Hematopoietic multipotent progenitor cell treated with erythropoietin and hydrocortisone succinate and interleukin-3 and kit ligand, for 17 days (in vitro differentiated cells): ENCODE data around the gene TLK2.
A peak's percentile ranks its signal among the peaks of the same experiment; 100 is the strongest.
"Not testable (repeated sequence)": the region's sequence is repeated elsewhere in the genome, so short reads cannot be mapped to it uniquely, and the experiment has no call there.

ENCODE experiments used
- DNase-seq: peaks from one replicate; pipeline ENCODE4 v3.0.0-alpha.2; 2015; ENCODE audit warnings: low spot score

The TLK2 gene

DNA sequence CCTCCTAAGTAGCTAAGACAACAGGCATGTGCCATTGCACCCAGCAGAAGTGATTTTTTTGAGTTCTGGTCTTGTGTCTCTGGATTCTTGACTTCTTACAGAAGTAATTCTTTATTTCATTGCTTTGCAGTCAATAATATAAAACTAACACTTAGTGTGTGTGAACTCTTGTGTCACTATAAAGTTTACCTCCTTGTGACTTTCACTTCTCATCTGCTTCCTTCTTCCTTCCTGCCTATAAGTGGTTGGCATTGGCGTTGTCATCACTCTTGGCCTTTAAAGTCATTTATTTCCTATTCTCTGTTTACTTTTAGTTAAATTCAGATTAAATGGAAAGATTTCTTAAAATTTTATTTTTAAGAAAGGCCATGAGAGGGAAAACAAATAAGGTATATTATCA is 12.4 kb downstream of the TLK2 start:
- DNase-seq = not testable (repeated sequence)

DNA sequence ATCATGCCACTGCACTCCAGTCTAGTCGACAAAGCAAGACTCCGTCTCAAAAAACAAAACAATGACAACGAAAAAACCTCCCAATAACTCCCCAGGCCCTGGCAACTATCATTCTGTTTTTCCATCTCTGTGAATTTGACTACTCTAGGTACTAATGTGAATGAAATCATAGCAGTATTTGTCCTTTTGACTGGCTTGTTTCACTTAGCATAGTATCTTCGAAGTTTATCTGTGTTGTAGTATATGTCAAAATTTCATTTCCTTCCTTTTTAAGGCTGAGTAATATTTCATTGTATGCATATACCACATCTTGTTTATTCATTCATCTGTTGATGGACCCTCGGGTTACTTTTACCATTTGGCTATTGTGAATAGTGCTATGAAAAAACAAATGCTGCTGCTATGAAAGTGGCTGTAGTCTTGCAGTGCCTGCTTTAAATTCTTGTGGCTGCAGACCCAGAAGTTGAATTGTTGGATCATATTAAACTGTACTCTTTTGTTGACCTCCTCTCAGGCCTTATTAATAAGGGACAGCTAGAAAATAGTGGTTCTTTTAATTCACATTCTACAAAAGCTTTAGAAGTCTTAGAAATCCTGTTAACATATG is 14.5 kb downstream of the TLK2 start:
- DNase-seq = not testable (repeated sequence)

DNA sequence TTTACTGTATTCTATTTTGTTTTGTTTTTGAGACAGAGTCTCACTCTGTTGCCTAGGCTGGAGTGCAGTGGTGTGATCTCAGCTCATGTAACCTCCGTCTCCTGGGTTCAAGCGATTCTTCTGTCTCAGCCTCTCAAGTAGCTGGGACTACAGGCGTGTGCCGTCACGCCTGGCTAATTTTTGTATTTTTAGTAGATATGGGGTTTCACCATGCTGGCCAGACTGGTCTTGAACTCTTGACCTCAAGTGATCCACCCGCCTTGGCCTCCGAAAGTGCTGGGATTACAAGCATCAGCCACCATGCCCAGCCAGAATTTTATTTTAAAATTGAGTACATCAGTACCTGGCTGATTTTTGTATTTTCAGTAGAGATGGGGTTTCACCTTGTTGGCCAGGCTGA is 15.4 kb downstream of the TLK2 start:
- DNase-seq = not testable (repeated sequence)

DNA sequence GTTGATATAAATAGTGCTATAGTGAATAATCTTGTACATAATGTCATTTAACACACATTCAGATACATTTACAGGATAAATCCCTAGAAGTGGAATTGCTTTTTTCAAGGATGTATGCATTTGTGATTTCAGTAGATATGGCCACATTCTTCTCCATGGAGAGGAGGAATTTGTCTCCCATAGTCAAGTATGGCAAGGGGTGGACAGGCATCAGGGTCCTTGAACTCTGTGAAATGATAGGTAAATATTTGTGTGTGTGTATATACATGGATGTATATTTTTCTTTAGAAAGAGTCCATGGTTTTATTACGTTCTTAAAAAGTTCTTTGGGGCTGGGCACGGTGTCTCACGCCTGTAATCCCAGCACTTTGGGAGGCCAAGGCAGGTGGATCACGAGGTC is 17.7 kb downstream of the TLK2 start:
- not testable (repeated sequence) for DNase-seq

DNA sequence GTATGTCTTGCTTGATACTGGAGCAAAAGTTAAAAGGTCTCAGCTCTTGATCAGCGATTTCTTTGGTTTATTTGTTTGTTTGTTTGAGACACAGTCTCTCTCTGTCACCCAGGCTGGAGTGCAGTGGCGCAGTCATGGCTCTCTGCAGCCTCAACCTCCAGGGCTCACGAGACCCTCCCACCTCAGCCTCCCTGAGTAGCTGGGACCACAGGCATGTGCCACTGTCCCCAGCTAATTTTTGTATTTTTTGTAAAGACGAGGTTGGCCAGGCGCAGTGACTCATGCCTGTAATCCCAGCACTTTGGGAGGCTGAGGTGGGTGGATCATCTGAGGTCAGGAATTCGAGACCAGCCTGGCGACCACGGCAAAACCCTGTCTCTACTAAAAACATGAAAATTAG is 20.2 kb downstream of the TLK2 start:
- DNase-seq = not testable (repeated sequence)

DNA sequence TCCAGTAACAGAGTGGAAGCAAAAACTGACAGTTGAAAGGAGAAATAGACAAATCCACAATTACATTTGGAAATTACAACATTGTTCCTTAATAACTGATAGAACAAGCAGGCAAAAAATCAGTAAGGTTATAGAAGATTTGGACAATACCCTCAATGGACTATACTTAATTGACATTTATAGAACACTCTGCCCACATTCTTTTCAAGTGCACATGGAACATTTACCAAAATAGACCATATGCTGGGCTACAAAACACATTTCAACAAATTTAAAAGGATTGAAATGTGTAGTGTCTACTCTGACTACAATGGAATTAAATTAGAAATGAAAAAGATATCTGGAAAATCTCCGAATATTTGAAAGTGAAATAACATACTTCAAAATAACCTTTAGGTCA is 21.8 kb downstream of the TLK2 start:
- not testable (repeated sequence) for DNase-seq

DNA sequence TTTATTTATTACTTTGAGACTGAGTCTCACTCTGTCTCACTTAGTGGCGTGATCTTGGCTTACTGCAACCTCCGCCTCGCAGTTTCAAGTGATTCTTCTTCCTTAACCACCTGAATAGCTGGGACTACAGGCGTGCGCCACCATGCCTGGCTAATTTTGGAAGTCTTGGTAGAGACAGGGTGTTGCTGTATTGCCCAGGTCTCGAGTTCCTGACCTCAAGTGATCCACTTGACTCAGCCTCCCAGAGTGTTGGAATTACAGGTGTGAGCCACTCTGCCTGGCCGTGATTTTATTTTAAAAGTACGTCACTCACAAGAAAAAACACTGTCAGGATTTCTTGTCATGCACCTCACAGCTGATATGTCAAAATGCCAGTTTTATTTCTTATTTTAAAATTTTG is 26.2 kb downstream of the TLK2 start:
- not testable (repeated sequence) for DNase-seq

DNA sequence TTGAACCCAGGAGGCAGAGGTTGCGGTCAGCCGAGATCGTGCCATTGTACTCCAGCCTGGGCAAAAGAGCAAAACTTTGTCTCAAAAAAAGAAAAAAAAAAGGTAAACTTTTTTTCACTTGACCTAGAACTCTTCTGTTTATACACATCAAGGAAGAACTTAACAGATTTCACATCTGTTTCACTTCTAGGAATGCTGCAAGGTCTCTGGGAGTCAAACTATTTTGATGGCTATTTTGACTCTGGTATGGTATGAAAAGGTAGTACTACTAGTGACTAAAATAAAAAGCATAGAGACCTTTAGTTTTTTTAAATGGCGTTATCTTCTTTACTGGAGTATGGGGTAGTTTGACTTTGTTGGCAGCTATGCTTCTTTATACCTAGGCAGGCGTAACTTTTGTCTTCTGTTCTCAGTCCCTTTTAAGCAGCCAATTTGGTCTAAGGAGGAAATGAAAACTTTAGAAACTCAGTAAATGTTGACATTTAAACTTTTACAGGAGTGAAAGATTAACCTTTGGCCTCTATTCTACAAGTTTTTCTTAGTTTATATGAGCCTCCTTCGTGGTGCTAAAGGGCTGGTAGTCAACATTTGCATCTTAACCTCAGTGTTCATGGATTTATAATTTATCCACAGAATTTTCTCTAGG is 28.7 kb downstream of the TLK2 start:
- not testable (repeated sequence) for DNase-seq

DNA sequence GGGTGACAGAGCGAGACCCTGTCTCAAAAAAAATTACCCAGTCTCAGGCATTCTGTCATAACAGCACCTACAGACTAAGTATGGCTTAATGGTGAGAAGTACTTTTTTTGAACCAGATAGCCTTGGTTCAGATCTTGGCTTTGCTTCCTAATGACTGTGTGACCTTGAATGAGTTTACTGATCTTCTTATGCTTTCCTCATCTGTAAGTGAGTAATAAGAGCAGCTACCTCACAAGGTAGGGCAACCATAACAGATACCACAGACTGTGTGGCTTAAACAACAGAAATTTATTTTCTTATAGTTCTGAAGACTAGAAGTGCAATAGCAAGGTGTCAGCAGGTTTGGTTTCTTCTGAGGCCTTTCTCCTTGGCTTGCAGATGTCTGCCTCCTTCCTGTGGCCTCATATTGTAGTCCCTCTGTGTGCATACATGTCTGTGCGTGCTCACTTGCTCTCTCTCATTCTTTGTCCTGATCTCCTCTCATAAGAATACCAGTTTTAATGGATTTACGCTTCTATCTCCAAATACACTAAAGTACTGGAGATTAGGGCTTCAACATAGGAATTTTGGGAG is 31.7 kb downstream of the TLK2 start:
- not testable (repeated sequence) for DNase-seq

DNA sequence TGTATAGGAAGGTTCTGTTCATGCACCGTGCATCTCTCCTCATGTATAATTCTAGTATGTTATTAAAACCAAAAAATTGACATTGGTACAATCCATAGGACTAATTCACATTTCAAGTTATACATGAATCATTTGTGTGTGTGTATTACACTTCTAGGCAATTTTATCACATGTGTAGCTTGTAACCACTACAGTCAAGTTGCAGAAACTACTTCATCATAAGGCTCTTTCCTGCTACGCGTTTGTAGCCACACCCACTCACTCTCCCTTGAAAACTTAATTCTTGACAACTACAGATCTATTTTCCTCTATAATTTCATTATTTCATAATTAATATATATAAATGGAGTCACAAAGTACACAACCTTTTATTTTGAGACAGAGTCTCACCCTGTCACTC is 32.4 kb downstream of the TLK2 start:
- DNase-seq = not testable (repeated sequence)

DNA sequence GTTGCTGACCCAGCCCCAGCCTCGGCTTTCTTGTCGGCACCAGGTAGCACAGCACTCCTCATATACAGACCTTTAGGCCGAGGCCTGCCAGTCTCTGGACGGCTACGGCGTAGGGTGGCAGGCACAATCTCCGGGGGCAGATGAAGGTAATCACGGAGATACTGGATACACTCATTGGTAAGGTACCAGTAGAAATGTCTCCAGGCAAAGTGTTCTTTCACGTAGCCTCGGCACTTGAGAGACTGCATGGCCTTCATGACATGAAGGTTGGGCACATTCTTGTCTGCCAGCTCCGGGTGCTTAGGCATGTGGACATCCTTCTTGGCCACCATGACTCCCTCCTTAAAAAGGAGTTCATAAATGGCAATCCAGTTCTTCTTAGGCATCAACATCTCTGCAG is 37.8 kb downstream of the TLK2 start:
- not testable (repeated sequence) for DNase-seq

DNA sequence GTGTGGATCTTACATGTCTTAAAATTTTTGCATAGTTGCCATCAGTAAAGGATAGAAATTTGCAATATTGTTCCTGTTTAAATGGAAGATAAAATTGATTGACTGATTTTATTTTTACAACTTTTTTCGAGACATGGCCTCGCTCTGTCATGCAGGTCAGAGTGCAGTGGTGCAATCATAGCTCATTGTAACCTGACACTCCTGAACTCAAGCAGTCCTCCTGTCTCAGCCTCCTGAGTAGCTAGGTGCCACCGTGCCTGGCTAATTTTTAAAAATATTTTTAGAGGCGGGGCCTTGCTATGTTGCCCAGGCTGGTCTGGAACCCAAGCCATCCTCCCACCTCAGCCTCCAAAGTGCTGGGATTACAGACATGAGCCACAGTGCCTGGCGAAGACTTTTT is 42.7 kb downstream of the TLK2 start:
- DNase-seq = not testable (repeated sequence)

DNA sequence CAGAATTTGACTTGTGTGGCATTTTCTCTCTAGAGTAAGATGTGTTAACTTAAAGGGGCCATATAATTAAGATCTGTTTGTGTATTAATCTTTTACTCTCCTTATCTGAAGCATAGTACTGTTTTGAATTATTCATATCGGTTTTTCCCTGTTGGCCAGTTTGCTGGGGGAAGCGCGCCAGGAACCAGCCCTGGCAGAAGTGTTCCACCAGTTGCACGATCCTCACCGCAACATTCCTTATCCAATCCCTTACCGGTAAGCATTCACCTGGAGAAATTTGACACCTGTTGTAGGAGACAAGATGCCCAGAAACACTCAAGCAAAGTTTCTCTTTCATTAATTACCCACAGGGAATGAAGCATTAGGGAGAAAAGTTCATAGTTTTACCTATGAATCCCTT is 45.5 kb downstream of the TLK2 start:
- not testable (repeated sequence) for DNase-seq

DNA sequence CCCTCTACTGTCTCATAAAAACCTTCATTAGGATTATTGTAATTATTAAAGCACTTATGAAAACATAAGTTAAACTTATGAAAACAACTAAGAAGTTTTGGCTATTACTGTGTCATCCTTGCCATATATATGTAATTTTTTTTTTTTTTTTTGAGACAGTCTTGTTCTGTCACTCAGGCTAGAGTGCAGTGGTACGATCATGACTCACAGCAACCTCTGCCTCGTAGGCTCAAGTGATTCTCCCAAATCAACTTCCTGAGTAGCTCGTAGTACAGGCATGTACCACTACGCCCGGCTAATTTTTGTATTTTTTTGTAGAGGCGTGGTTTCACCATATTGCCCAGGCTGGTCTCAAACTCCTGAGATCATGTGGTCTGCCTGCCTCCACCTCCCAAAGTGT is 46.7 kb downstream of the TLK2 start:
- not testable (repeated sequence) for DNase-seq

DNA sequence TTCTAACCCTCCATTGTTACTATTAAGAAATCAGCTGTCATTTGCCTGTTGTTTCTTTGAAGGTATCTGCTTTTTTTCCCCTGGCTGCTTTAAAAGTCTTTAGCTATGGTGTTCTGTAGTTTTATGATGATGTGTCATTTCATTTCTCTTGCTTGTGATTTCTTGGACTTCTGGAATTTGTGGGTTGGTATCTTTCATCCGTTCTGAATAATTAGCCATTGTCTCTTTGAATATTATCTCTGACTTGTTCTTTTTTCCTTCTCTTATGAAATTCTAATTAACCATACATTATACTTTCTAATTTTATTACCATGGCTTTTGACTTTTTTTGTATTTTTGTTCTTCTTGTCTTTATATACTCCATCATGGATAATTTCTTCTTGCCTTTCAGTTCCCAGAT is 52.3 kb downstream of the TLK2 start:
- not testable (repeated sequence) for DNase-seq

DNA sequence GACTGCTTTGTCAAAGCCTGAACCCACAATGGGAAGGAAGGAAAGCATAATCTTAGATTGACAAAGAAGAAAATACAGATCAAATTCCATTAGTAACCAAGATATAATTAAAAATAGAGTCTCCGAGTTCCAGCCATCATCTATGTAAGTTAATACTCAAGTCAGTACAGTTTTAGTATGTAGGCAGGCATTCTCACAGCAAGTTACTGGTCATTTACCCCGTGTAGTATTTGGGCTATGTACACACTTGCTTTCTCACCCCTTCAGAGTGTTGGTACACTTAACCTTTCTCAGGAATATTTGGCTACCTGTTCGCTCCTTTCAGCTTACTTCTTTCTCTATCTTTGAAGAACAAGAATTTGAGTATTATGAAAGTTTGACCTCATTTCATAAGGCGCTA is 57.9 kb downstream of the TLK2 start:
- DNase-seq = not testable (repeated sequence)

DNA sequence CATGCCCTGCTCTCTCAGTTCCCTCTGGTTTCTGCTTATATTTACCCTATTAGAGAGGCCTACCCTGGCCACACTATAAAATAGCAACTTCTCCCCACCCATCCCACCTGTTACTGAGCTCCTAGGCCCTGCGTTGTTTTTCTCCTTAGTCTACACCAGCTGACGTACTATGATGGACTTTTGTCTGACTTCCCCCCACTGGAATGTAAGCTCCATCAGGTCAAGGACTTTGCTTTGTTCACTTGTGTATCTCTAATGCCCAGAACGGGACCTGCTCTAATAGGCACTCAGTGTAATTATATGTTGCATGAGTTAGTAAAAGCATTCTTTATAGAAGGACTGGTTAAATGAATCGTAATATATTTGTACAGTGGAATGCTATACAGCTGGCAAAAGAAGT is 62.4 kb downstream of the TLK2 start:
- DNase-seq = not testable (repeated sequence)

DNA sequence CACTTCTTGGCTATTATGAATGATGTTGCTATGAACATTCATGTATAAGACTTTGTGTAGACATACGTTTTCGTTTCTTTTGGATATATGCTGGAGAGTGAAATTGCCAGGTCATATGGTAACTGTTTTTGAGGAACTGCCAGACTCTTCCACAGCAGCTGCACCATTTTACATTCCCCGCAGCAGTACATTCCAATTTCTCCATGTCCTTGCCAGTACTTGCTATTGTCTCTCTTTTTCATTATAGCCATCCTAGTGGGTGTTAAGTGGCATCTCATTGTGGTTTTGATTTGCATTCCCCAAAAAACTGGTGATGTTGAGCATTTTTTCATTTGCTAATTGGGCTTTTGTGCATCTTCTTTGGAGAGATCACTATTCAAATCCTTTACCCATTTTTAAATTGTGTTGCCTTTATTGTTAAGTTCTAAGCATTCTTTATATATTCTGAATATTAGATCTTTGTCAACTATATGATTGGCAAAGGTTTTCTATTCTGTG is 64.7 kb downstream of the TLK2 start:
- not testable (repeated sequence) for DNase-seq

DNA sequence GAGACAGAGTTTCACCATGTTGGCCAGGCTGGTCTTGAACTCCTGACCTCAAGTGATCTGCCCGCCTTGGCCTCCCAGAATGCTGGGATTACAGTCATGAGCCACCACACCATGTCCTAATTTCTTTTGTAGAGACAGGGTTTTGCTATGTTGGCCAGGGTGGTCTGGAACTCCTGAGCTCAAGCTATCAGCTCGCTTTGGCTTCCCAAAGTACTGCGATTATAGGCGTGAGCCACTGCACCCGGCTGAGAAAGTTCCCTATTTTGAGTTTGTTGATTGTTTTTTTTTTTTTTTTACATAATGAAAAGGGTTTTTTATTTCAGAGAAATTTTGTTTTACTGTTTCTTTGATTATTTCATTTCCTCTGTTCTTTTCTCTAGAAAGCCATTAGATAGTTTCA is 67.4 kb downstream of the TLK2 start:
- DNase-seq = not testable (repeated sequence)

DNA sequence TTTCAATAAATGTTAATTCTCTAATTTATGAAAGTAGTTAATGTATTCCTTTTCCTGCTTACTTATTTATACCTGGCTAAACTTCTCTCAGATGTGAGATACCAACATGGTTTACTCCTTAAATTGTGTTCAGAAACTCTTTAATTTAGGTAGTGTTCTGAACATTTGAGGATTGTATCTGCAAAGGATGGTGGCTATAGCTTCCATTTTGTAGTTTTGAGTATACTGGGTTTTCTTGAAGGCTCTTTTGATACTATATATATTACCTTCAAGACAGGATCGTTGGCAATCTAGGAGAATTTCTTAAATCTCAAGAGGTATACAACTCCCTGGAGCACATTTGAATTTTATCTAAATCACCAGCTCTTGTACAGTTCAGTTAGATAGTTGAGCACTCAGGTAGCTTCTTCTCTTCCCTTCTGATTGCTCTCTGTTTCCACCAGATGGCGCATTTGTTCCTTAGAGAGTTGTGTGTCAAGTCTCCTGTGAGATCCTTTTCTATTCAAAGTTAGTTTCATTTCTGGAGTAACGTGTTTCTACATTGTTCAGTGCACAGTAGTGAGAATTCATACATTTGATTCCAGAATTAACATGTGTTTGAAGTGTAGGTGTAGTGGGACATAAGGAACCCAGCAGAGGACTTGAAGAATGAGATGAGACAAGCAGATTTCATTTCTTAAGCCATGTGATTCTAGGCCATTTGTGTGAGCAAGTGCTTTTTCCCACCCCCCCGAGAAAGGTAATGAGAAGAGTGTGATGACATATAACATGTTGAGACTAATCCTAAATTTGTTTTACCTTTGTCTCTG is 74.4 kb downstream of the TLK2 start:
- peak; percentile 61 for DNase-seq

DNA sequence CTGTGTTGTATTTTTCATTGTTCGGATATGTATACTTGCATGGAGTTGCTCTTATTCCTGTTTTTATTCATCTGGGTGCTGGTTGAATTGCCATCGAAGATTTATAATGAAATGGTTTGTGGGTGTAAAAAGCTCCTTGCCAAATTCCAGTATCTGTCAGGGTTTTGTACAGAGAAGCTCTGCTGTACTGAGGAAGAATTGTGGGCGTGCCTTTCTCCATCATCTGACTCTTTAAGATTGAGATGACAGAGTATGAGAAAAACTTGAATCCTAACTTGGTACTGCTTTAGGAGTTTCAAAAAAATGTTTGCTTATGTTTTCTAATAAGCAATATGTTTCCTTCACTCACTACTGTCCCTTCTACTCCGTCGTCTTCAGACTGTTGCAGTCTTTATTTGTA is 78.9 kb downstream of the TLK2 start:
- DNase-seq = not testable (repeated sequence)

DNA sequence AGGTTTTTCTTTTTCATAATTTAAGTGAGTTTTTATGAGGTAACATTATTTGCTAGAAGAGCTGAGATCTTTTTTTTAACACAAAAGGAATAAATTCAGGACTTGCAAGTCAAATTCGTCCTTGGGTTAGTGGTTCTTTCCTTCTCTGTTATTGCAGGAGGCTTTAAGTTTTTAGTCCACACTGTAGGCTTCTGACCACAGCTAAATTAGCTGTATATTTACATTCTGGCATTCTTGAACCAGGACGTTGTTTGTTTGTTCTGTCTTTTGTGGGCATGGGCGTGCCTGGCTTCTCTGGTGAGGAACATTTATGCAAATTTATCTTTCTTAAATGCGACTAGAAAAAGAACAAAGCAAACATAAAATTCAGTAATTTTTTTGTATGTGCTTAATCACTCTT is 80.3 kb downstream of the TLK2 start:
- DNase-seq = not testable (repeated sequence)

DNA sequence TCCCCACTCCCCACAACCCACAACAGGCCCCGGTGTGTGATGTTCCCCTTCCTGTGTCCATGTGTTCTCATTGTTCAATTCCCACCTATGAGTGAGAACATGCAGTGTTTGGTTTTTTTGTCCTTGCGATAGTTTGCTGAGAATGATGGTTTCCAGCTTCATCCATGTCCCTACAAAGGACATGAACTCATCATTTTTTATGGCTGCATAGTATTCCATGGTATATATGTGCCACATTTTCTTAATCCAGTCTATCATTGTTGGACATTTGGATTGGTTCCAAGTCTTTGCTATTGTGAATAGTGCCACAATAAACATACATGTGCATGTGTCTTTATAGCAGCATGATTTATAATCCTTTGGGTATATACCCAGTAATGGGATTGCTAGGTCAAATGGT is 82.3 kb downstream of the TLK2 start:
- DNase-seq = not testable (repeated sequence)
